K562 (cell line): ENCODE data around the gene RHD. TPM values are rescaled to one million over a fixed set of nuclear protein-coding genes. Genes with fewer than 3 reads are reported as not detected.
A peak's percentile ranks its signal among the peaks of the same experiment; 100 is the strongest.

Experiments used
- ARHGAP35 ChIP-seq: fragments of 450-650 bp; IDR thresholded peaks from 2 replicates; pipeline ENCODE4 v1.6.1; 2018; ENCODE audit not compliant: partially characterized antibody
- C11orf30 ChIP-seq: fragments of 450-650 bp; IDR thresholded peaks from 2 replicates; pipeline ENCODE4 v1.6.1; 2016; ENCODE audit warnings: low read depth, mild to moderate bottlenecking
- DDX20 ChIP-seq: fragments of 450-650 bp; IDR thresholded peaks from 2 replicates; pipeline ENCODE4 v1.6.1; 2016; ENCODE audit warnings: missing genetic modification characterization, low read depth, mild to moderate bottlenecking, missing compliant biosample characterization, moderate library complexity
- HNRNPH1 ChIP-seq: fragments of 200-400 bp; formaldehyde crosslinking; optimal IDR thresholded peaks from 2 replicates; pipeline ENCODE3; 2017; ENCODE audit warnings: low read depth, mild to moderate bottlenecking, low read length, moderate library complexity
- MCM2 ChIP-seq: fragments of 450-650 bp; IDR thresholded peaks from 2 replicates; pipeline ENCODE4 v1.6.1; 2017; ENCODE audit warnings: low read depth, mild to moderate bottlenecking
- NELFE ChIP-seq: IDR thresholded peaks from 2 replicates; pipeline ENCODE4 v1.6.1; 2011; ENCODE audit warnings: mild to moderate bottlenecking; ENCODE audit not compliant: insufficient read depth, insufficient read length
- NFRKB ChIP-seq: fragments of 450-650 bp; IDR thresholded peaks from 2 replicates; pipeline ENCODE4 v1.6.1; 2016; ENCODE audit warnings: low read depth
- POLR2AphosphoS5 ChIP-seq: IDR thresholded peaks from 2 replicates; pipeline ENCODE4 v1.6.1; 2011; ENCODE audit warnings: mild to moderate bottlenecking, low read depth, low read length, moderate library complexity; ENCODE audit not compliant: control insufficient read depth, insufficient read depth
- PPARD ChIP-seq: fragments of 250-450 bp; sonication (Bioruptor Pico); IDR thresholded peaks from 2 replicates; pipeline ENCODE4 v1.8.0; 2022; ENCODE audit warnings: inconsistent platforms, mild to moderate bottlenecking, moderate library complexity
- RCOR1 ChIP-seq, 2 experiments: IDR thresholded peaks; 2 replicates each; pipeline ENCODE4 v1.6.1; 2012; ENCODE audit warnings: low read depth in 2 of 2, low read length in 2 of 2, borderline replicate concordance in 1 of 2, improper control_type of control experiment in 1 of 2
- SIN3B ChIP-seq: fragments of 450-650 bp; IDR thresholded peaks from 2 replicates; pipeline ENCODE4 v1.6.1; 2017; ENCODE audit warnings: low read depth, mild to moderate bottlenecking, moderate library complexity
- SIRT6 ChIP-seq: IDR thresholded peaks from one replicate; pipeline ENCODE4 v1.6.1; 2012; ENCODE audit warnings: low read depth, mild to moderate bottlenecking, control low read depth, inconsistent platforms, low read length, moderate library complexity
- SMAD3 ChIP-seq: fragments of 450-650 bp; formaldehyde crosslinking; conservative IDR thresholded peaks from 2 replicates; pipeline ENCODE4 v1.4.0; 2020; ENCODE audit warnings: mild to moderate bottlenecking
- SMC3 ChIP-seq: conservative IDR thresholded peaks from 2 replicates; pipeline ENCODE4 v1.6.1; 2011; ENCODE audit warnings: low read depth, low read length, improper control_type of control experiment; ENCODE audit not compliant: insufficient read depth
- SUPT5H ChIP-seq: fragments of 450-650 bp; IDR thresholded peaks from 2 replicates; pipeline ENCODE4 v1.6.1; 2016
- TAF15 ChIP-seq: fragments of 200-400 bp; formaldehyde crosslinking; IDR thresholded peaks from 2 replicates; pipeline ENCODE4 v1.6.1; 2017; ENCODE audit warnings: mild to moderate bottlenecking, low read depth, low read length, moderate library complexity
- TAF7 ChIP-seq: fragments of 450-650 bp; IDR thresholded peaks from 2 replicates; pipeline ENCODE4 v1.6.1; 2016; ENCODE audit warnings: missing genetic modification characterization, missing compliant biosample characterization
- ZNF780A ChIP-seq: fragments of 250-450 bp; sonication (Bioruptor Pico); IDR thresholded peaks from 2 replicates; pipeline ENCODE4 v1.5.0; 2021; ENCODE audit warnings: mild to moderate bottlenecking
- ZNF785 ChIP-seq: fragments of 250-450 bp; sonication (Bioruptor Pico); IDR thresholded peaks from 2 replicates; pipeline ENCODE4 v1.4.0; 2020; ENCODE audit warnings: mild to moderate bottlenecking
- polyA plus RNA-seq, 8 experiments: library from polyadenylated mRNA; depleted of rRNA in 4 of 8; stranded (reverse) in 5 of 8; unstranded in 3 of 8; fragments of >200 nt; fragmentation: Nextera tagmentation in 2 of 8; fragmentation: Illumina TruSeq in 1 of 8; extraction: Ambion mirVana in 2 of 8; extraction: Trizol in 1 of 8; gene quantifications; 2 replicates each; pipeline versions ENCODE4 v1.2.1 to v1.2.3, GENCODE V29; 2011 to 2014; ENCODE audit warnings: inconsistent platforms in 1 of 8, missing spikeins in 1 of 8
- total RNA-seq, 7 experiments: library from RNA; depleted of rRNA in 6 of 7; stranded (reverse); fragments of >200 nt in 6 of 7; fragmentation: Illumina TruSeq in 2 of 7; extraction: Trizol in 2 of 7; gene quantifications; 2 replicates each; pipeline versions ENCODE4 v1.2.1 to v1.2.3, GENCODE V29; 2011 to 2021; ENCODE audit warnings: low replicate concordance in 1 of 7
- TF ChIP-seq, protein P1 (sequence below): sonication (generic); formaldehyde crosslinking; IDR thresholded peaks from 2 replicates; pipeline ENCODE4 v1.4.0; 2020; ENCODE audit warnings: mild to moderate bottlenecking, missing genetic modification reagents
- TF ChIP-seq, protein P2 (sequence below): sonication (generic); formaldehyde crosslinking; IDR thresholded peaks from 2 replicates; pipeline ENCODE4 v1.8.0; 2022; ENCODE audit warnings: mild to moderate bottlenecking, low read depth, missing genetic modification reagents
- TF ChIP-seq, protein P3 (sequence below): sonication (generic); formaldehyde crosslinking; IDR thresholded peaks from 2 replicates; pipeline ENCODE4 v1.8.0; 2023; ENCODE audit warnings: mild to moderate bottlenecking, missing genetic modification reagents

The RHD gene
- total and polyA plus RNA-seq, 9 of the 15 experiments (the other 6 are each of a cell fraction or from before 2014, with no cell fraction given), result 8.8 to 32.4 (median 15.0) TPM

DNA sequence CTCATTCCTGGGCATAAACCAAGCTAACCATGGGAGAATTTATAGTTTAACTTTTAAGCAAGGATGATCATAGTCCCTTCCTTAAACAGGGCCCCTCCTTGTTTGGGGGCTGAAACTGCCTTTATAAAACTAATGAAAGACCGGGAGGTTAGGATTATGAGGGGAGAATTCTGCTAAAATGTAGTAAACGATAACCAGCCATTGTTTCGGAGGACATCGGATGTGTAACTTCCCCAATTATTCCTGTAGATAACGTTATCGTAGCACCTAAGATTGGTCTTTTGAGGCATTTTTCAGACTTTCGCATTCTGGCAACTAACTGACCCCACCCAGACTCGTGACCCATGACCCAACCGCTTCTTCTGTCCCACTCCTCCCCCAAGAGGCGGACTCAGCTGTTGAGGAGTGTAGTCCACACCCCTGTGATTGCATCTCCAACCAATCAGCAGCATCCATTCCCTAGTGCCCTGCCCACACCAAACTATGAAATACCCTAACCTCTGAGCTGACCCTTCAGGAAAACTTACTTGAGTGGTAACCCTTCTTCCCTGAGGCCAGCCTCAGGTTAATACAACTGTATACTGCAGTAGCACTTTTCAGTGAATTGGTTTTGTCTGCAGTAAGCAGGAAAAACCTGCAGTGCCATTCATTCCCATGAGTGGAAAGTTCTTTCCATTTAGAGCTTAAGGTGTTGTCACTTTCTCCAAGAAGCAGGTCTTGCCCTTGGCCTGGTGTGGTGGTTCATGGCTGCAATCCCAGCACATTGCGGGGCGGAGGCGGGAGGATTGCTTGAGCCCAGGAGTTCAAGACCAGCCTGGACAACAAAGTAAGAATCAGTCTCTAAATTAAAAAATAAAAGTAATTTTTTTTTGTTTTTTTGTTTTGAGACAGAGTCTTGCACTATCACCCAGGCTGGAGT lies 39.2 kb upstream of the RHD start (continued):
- no peak for TF ChIP-seq ZNF780A (CRISPR knock-in tag)
- TF ChIP-seq POLR2AphosphoS5, result peak; percentile 82
- peak; percentile 81; the same call in 1 of the 2 replicates for TF ChIP-seq DDX20
- no peak for TF ChIP-seq C11orf30
- TF ChIP-seq TAF7, result no peak
- no peak for TF ChIP-seq HNRNPH1
- TF ChIP-seq SUPT5H, result peak; percentile 67
- TF ChIP-seq SMC3, result no peak
- no peak; the same call in 1 of the 2 replicates for TF ChIP-seq SIN3B
- TF ChIP-seq TAF15, result no peak
- TF ChIP-seq SMAD3 (CRISPR knock-in tag), result no peak
- TF ChIP-seq ARHGAP35, result no peak
- TF ChIP-seq NELFE, result no peak
- no peak for TF ChIP-seq ZNF785 (CRISPR knock-in tag)
- peak in 1 of 2 experiments; percentile 76; a peak in 2 of 4 replicates for TF ChIP-seq RCOR1 (IDR thresholded peaks at IDR 0.05; ENCODE audit: borderline replicate concordance in 1 of 2, low read depth in 2 of 2, low read length in 2 of 2)
- TF ChIP-seq MCM2, result no peak
- TF ChIP-seq, protein P1, sequence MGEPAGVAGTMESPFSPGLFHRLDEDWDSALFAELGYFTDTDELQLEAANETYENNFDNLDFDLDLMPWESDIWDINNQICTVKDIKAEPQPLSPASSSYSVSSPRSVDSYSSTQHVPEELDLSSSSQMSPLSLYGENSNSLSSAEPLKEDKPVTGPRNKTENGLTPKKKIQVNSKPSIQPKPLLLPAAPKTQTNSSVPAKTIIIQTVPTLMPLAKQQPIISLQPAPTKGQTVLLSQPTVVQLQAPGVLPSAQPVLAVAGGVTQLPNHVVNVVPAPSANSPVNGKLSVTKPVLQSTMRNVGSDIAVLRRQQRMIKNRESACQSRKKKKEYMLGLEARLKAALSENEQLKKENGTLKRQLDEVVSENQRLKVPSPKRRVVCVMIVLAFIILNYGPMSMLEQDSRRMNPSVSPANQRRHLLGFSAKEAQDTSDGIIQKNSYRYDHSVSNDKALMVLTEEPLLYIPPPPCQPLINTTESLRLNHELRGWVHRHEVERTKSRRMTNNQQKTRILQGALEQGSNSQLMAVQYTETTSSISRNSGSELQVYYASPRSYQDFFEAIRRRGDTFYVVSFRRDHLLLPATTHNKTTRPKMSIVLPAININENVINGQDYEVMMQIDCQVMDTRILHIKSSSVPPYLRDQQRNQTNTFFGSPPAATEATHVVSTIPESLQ (CRISPR knock-in tag), result no peak
- no peak for TF ChIP-seq PPARD
- TF ChIP-seq, protein P2, sequence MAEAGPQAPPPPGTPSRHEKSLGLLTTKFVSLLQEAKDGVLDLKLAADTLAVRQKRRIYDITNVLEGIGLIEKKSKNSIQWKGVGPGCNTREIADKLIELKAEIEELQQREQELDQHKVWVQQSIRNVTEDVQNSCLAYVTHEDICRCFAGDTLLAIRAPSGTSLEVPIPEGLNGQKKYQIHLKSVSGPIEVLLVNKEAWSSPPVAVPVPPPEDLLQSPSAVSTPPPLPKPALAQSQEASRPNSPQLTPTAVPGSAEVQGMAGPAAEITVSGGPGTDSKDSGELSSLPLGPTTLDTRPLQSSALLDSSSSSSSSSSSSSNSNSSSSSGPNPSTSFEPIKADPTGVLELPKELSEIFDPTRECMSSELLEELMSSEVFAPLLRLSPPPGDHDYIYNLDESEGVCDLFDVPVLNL (CRISPR knock-in tag), result no peak
- peak; percentile 93 for TF ChIP-seq NFRKB
- no peak for TF ChIP-seq SIRT6
- TF ChIP-seq, protein P3, sequence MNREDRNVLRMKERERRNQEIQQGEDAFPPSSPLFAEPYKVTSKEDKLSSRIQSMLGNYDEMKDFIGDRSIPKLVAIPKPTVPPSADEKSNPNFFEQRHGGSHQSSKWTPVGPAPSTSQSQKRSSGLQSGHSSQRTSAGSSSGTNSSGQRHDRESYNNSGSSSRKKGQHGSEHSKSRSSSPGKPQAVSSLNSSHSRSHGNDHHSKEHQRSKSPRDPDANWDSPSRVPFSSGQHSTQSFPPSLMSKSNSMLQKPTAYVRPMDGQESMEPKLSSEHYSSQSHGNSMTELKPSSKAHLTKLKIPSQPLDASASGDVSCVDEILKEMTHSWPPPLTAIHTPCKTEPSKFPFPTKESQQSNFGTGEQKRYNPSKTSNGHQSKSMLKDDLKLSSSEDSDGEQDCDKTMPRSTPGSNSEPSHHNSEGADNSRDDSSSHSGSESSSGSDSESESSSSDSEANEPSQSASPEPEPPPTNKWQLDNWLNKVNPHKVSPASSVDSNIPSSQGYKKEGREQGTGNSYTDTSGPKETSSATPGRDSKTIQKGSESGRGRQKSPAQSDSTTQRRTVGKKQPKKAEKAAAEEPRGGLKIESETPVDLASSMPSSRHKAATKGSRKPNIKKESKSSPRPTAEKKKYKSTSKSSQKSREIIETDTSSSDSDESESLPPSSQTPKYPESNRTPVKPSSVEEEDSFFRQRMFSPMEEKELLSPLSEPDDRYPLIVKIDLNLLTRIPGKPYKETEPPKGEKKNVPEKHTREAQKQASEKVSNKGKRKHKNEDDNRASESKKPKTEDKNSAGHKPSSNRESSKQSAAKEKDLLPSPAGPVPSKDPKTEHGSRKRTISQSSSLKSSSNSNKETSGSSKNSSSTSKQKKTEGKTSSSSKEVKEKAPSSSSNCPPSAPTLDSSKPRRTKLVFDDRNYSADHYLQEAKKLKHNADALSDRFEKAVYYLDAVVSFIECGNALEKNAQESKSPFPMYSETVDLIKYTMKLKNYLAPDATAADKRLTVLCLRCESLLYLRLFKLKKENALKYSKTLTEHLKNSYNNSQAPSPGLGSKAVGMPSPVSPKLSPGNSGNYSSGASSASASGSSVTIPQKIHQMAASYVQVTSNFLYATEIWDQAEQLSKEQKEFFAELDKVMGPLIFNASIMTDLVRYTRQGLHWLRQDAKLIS (CRISPR knock-in tag), result peak; percentile 95
